Ecto neural progenitor cell (in vitro differentiated cells): ENCODE measurements around the gene PPP1R37.
A peak's percentile ranks its signal among the peaks of the same experiment; 100 is the strongest.

Experiments
- DNase-seq: peaks from one replicate; pipeline ENCODE4 v3.0.0-alpha.2; 2018; ENCODE audit warnings: low spot score

The PPP1R37 gene, protein sequence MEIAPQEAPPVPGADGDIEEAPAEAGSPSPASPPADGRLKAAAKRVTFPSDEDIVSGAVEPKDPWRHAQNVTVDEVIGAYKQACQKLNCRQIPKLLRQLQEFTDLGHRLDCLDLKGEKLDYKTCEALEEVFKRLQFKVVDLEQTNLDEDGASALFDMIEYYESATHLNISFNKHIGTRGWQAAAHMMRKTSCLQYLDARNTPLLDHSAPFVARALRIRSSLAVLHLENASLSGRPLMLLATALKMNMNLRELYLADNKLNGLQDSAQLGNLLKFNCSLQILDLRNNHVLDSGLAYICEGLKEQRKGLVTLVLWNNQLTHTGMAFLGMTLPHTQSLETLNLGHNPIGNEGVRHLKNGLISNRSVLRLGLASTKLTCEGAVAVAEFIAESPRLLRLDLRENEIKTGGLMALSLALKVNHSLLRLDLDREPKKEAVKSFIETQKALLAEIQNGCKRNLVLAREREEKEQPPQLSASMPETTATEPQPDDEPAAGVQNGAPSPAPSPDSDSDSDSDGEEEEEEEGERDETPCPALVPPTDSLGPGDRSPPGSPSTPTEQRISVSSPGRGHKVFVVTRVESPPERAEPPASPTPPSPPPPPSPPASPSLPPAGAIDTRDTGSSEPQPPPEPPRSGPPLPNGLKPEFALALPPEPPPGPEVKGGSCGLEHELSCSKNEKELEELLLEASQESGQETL

DNA sequence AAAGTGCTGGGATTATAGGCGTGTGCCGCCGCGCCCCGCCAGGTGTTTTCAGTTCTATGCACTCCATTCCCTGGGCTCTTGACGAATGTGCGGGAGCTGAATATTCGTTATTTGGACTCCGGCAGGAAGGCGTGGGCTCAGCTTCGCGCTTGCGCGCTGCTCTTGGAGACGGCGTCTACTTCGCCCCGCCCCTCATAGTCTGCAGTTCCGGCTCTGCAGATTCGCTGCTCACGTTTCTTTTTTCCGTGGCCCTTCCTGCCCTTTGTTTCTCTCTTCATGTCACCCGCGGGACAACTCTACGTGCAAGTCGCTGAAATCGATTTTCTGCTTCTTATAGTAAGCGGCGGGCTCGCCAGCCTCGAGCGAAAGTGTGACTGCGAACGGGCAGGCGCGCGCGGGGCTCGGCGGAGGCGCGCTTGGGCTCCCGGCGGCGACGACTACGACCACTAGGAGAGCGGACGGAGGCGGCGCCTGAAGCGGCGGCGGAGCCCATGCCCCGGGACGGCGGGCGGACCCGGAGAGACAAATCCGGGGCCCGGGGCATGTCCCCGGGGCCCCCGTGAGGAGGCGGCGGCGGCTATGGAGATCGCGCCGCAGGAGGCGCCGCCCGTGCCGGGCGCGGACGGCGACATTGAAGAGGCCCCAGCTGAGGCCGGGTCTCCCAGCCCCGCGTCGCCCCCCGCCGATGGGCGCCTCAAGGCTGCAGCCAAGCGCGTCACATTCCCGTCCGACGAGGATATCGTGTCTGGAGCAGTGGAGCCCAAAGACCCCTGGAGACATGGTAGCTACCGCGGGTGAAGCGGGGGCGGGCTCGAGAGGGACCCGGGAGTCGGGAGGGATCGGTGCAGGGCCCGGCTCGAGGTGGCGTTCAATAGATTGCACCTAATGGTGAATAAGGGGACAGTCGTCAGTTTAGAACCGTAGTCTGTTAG lies at the start of gene PPP1R37:
Gene PPP1R37 (plus strand): TSS at position 433 of the 932 bp plus-strand sequence. CDS start 147 bp downstream, at position 580.
- peak; percentile 96 for DNase-seq

DNA sequence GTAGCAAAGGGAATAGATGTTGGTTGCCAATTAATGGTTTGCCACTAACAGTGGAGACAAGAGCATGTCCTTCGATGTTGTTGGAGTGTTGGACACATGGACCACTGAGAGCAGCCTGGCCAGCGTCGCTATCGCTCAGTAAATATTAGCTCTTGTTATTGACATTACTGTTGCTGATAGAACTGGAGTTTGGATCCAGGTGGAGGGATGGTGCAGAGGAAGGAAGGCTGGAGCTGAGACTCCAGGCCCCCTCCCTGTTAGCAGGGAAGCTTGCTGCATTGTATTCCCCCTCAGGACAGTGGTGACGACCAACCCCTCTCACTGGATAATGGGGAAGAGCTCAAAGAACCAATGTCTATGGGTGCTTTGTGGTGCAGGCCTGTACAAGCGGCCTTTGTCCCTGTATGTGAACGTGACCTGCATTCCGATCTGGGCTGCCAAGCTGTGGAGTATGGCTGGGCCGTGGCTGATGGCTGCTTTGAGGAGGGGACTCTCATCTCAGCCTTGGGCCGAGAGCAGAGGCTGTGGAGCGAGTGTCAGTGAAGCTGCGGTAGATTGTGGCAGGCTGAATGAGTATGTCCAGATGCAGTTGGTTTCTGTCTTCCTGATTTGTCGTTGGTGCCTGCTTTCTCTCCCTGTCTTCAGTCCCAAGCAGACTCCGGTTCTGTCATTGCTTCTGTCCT lies 47.2 kb upstream of the PPP1R37 start:
- DNase-seq, result no peak

DNA sequence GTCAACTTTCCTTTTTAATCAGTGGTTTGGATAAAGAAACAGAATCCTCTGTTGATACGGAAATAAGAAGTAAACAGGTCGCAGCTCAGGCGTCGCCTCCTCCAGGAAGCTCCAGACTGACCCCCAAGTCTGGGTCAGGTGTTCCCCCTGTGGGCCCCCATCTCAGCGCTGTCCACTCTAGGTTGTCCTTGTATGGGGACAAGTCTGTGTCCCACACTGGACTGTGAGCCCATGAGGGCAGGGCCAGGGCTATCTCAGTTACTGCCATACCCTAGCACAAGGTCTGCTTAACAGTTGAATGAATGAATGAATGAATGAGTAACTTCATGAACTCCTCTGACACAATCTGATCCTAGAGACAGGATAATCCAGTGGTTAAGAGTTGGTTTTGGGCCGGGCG lies 46.6 kb upstream of the PPP1R37 start:
- no peak for DNase-seq

DNA sequence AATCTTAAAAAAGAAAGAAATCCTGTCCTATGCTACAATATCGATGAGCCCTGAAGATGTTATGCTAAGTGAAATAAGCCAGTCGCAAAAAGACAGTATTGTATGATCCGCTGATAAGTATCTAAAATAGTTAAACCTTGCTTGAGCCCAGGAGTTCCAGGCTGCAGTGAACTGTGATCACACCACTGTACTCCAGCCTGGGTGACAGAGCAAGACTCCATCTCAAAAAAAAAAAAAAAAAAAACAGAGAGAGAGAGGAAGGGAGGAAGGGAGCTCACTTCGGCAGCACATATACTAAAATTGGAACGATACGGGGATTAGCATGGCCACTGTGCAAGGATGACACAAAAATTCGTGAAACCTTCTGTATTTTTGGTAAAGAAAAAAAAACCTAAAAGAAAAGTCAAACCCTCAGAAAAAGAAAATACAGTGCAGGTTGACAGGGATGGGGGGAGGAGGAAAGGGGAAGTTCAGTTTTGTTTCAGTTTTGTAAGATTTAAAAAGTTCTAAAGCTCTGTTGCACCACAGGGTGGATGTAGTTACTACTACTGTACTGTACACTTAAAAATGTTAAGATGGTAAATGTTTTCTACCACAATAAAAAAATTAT lies 45.7 kb upstream of the PPP1R37 start:
- DNase-seq, result no peak

DNA sequence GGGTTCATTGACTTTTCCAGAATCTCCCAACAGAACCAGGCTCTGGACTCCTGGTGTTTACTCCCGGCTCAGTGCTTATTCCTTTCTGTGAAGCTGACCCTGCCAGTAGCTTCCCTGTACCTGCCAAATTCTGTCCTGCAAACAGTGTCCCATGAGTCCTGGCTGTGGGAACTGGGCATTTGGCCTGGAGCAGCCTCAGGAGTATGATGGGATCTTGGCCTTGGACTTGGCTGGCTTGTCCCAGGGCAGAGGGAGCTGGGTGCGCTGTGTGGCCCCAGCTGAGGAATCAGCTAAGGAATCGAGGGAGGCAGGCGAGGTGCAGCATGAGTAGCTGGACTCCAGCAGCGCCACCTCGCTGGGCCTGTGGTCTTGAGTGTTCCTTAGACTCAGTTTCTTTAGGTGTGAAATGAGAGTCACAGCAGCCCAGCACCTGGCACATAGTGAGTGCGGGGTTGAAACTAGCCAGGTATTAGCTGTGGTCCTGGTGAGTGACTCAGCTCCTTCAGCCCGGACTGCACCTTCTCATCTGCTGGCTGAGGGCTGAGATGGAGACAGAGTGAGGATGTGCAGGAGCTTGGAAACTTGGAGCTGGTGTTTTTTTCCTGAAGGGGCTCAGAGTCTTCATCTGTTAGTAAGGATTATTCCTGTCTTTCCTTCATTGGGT lies 43.8 kb upstream of the PPP1R37 start:
- no peak for DNase-seq

DNA sequence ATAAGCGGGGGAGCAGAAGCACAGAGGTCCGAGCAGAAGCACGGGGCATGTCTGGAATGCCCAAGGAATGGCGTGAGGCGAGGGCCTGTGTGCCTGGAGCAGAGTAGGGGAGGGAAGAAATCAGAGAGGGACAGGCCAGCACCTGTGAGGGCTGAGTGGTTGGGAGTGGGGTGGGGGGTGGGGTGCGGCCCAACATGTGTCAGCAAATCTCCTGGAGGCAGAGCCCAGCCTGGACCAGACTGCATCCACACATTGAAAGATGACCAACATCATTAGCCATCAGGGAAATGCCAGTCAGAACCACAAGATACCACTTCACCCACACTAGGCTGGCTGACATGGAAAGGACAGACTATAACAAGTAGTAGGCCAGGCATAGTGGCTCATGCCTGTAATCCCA lies 42.9 kb upstream of the PPP1R37 start:
- DNase-seq, result no peak

DNA sequence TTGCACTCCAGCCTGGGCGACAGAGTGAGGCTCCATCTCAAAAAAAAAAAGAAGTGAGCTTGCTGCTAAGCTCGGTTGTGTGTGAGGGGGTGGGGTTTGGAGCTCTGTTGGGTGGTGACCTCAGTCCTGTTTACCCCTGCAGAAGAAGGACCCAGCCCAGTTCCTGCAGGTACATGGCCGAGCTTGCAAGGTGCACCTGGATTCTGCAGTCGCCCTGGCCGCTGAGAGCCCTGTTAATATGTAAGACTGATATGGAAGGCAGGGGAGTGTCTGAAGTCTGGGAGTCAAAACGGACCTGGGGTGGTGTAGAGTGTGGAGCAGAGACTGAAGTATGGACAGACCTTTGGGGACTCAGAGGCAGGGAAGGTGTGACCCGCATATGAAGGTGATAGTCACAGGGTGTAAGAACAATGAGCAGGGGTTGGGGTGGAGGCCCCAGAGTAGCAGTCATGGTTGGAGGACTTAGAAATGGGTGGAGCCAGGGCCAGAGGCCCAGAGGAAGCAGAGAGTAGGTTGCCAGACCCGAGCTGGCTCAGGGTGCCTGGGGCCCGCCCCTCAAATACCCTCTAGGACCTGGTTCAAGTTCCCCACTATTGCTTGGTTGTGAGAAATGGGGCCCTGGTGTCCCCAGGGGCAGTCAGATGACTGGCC lies 40.9 kb upstream of the PPP1R37 start:
- no peak for DNase-seq

DNA sequence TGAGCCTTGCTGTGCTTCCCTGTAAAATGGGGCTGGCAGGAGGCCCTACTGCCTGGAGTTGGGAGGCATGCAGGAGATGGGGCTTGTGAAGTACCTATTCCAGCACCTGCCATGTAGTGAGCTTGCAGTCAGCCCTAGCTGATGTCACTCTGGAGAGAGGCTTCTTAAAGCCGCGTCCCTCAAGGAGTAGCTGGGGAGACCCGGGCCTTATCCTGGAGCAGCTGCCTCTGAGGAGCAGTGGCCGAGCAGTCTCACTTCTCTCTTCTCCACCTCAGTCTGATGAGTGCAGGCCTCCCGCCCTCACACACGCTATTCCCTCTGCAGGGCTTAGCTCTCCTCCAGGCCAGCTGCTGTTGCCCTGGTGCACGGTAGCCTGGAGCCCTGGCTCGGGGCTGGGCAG lies 36.1 kb upstream of the PPP1R37 start:
- DNase-seq, result no peak

DNA sequence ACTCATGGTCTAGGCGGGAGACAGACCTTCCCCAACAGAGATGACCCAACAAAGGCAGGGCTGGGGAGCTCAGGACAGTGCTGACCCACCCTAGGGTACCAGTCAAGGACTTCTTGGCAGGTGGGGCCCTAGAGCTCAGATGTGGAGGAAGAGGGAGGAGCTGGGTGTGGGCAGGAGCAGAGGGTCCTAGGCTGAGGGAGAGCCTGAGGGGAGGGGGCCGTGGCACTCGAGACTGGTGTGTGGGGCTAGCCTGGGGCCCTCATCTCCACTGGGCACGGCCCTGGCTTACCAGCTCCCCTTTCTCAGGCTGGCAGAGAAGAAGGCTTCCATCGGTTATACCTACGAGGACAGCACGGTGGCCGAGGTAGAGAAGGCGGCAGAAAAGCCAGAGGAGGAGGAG lies 35.5 kb upstream of the PPP1R37 start:
- DNase-seq, result no peak

DNA sequence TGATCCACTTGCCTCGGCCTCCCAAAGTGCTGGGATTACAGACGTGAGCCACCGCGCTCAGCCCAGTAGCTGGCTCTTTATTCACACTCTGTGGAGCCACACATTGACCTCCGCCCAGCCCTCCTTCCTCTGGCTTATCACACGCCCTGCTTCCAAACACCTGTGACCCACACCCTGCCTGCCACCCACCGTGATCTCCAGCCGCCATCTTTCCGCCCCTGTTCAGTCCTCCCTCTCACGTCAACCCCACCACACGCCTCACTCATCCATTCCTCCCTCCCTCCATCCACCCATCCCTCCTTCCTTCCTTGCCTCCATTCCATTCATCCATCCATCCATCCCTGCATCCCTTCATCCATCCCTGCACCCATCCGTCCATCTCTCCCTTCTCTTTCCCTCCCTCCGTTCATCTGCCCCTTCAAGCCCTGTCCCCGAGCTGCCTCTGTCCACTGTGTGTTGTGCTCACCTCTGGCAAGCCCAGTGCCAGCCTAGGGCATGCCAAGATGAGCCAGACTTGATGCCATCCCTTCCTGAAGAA lies 34.3 kb upstream of the PPP1R37 start:
- no peak for DNase-seq

DNA sequence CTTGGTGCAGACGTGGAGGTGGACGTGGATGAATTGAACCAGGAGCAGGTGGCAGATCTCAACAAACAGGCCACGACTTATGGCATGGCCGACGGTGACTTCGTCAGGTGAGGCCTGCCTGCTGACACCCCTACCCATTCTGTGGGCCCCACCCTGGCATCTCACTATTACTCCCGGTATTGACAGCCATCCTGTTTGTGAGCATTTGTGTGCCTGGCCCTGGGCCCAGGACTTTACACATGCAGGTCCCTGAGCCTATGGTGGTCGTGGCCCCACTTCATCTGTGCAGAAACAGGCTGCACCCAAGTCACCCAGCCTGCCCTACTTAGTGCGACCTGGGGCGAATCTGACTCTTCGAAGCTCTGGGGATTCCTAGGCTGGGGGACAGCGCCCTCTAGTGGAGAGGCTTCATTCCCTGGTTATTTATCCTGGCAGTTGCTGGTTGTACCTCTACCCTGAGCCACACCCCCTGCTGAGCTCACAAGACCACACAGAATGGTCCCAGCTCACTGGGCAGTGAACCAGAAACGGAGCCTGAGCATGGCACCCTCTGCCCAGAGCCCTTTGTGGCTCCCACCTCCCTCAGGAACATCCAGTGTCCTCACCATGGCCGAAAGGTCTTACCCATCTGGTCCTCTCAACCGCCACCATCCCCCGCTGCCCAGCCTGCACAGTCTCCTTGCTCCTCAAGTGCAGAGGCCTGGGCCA lies 33.6 kb upstream of the PPP1R37 start:
- DNase-seq, result peak; percentile 91

DNA sequence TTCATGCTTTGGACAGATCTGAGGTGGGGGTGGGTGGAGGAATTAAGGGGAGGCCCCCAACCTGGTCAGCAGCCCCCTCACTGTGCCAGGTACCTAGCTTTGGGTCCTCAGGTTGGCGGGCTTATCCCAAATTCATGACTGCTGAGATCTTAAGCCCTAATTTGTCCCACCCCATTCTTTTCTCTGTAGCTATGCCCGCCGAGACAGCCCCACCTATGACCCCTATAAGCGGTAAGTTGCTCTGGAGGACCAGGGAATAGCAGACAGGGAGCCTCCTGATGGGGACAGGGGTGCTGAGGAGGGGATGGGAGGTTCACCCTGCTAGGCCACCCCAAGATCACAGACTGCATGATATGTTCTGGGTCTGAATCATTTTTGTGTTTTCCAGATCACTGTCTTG lies 31.0 kb upstream of the PPP1R37 start:
- DNase-seq, result no peak

DNA sequence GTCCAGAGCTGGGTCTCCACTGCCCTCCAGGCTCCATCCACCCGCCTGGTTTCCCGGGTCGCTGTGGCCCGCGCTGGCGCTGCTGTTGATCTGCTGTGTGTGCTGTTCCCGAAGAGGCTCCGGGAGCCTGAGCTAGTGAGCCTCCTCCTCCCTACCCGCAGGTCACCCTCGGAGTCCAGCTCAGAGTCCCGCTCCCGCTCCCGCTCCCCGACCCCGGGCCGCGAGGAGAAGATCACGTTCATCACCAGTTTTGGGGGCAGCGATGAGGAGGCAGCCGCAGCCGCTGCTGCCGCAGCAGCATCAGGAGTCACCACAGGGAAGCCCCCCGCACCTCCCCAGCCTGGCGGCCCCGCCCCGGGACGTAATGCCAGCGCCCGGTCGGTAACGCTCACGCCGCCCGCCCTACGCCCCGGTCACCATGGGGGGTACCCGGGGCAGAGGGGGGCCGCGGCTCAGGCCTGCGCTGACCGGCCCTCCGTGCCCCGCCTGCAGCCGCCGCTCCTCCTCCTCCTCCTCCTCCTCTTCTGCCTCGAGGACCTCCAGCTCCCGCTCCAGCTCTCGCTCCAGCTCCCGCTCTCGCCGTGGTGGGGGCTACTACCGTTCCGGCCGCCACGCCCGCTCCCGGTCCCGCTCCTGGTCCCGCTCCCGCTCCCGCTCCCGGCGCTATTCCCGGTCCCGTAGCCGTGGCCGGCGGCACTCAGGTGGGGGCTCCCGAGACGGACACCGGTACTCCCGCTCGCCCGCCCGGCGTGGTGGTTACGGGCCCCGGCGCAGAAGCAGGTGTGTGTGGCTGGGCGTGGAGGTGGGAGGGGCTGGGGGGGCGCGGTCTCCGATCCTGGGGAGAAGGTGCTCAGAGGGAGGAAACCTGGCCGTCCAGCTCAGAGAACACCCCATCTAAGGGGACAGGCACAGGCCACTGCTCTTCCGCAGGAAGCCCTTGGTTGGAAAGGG lies 28.9 kb upstream of the PPP1R37 start:
- DNase-seq, result no peak

DNA sequence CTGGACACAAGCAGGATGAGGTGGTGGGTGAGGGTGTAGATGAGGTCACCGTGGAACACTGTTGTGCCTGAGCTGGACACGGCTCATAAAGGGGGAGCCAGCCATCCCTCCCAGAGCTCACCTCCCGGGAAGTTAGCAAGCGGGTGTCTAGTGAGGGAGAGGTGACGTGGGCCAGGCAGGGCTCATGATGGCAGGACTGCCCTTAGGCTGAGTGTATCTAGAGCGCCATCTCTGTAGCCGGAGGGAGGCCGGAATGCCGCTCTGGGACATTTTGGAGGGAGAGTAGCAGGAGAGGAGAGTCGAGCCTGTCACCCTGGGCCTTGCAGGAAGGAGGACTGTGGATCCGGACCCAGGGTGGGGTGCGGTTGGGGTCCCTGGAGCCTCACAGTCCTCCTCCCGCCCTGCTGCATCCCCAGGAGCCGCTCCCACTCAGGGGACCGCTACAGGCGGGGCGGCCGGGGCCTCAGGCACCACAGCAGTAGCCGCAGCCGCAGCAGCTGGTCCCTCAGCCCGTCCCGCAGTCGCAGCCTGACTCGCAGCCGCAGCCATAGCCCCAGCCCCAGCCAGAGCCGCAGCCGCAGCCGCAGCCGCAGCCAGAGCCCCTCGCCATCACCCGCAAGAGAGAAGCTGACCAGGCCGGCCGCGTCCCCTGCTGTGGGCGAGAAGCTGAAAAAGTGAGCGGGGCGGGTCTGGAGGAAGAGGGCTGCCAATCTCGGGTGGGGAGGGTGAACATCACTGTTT lies 25.9 kb upstream of the PPP1R37 start:
- DNase-seq, result no peak

DNA sequence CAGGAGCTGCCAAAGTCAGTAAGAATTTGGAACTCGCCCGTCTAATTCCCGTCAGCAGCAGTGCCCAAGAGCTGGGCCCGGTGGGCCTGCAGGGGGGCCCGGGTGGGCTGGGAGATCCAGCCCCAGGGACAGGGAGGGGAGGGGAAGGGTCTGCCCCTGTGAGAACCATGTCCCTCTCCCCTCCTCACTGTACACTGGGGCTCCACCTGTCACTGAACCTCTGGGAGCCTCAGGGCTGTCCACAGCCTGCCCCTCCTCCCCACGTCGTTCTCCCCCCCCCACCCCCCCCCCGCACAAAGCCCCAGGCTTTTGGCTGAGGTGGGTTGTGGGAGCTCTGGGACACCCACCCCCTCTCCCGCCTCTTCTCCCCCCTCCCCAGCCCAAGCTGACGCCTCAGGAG lies 24.9 kb upstream of the PPP1R37 start:
- no peak for DNase-seq

DNA sequence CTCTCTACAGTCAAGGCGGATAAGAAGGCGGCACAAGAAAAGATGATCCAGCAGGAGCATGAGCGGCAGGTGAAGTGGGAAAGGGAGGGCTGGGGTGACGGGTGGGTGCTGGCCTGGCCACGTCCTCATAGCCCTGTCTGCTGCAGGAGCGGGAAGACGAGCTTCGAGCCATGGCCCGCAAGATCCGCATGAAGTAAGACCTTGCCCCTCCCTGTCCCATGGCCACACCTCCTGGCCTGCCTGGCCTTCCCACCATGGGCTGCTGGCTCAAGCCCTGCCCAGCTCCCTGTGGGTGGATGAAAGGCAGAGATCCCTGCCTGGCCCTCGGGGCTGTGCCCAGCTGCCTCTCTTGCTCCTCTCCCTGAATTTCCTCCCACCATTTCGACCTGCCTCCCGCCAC lies 23.9 kb upstream of the PPP1R37 start:
- DNase-seq, result peak; percentile 60

DNA sequence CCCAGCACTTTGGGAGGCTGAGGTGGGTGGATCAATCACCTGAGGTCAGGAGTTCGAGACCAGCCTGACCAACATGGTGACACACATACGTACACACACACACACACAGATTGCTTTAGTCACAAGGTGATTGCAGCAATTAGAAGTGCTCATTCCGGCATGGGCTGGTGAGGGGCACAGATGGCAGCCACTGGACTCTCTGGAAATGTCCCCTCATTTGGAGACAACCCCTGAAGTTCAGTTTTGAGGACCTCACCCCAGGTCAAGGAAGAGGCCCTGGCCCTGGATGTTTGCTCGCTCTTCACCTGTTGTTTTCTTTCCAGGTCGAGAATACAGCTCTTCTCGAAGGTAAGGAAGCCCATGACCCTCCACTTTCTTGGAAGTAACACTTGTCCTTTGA lies 22.8 kb upstream of the PPP1R37 start:
- no peak for DNase-seq
